ENCODE results near the gene PAGR1.

DNA sequence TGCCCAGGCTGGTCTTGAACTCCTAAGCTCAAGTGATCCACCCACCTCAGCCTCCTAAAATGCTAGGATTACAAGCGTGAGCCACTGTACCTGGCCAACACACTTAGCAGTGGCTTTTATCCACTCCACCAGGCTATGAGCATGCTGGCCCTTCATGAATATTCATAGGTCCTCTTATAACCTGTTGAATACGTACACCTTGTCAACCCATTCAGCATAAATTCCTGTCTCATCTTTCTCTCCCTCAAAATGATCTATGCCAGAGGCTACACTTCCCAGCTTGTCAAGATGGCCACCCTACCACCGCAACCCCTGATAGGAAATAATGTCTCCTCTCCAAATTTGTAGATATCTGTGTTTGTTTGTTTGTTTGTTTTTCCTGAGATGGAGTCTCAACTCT is 48.9 kb upstream of the PAGR1 start:
- TF ChIP-seq, protein P1, sequence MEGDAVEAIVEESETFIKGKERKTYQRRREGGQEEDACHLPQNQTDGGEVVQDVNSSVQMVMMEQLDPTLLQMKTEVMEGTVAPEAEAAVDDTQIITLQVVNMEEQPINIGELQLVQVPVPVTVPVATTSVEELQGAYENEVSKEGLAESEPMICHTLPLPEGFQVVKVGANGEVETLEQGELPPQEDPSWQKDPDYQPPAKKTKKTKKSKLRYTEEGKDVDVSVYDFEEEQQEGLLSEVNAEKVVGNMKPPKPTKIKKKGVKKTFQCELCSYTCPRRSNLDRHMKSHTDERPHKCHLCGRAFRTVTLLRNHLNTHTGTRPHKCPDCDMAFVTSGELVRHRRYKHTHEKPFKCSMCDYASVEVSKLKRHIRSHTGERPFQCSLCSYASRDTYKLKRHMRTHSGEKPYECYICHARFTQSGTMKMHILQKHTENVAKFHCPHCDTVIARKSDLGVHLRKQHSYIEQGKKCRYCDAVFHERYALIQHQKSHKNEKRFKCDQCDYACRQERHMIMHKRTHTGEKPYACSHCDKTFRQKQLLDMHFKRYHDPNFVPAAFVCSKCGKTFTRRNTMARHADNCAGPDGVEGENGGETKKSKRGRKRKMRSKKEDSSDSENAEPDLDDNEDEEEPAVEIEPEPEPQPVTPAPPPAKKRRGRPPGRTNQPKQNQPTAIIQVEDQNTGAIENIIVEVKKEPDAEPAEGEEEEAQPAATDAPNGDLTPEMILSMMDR (CRISPR knock-in tag; IDR thresholded peaks at IDR 0.05), result no peak
- no peak for TF ChIP-seq AFF4 (CRISPR knock-in tag; IDR thresholded peaks at IDR 0.05)

Measured in HepG2 (cell line).